ENCODE measurements around the gene CACNA2D4.

- no peak for TF ChIP-seq CTCF (IDR thresholded peaks at IDR 0.05; ENCODE audit: low read depth, low read length)
- TF ChIP-seq EZH2phosphoT487 (IDR thresholded peaks at IDR 0.05; ENCODE audit: low read depth), result no peak
These were observed 107.5 kb downstream of the CACNA2D4 start for GRCh38 chr12:1810931-1811280.
